PC-3 (cell line): ENCODE measurements around the gene DIP2C.
"Not testable (repeated sequence)": the region's sequence is repeated elsewhere in the genome, so short reads cannot be mapped to it uniquely, and the experiment has no call there.

Experiments
- CTCF ChIP-seq: fragments of 300-600 bp; sonication (generic); conservative IDR thresholded peaks from 2 replicates; pipeline ENCODE4 v1.5.1; 2017; ENCODE audit warnings: antibody characterized with exemption, low read depth, mild to moderate bottlenecking, low read length
- EZH2 ChIP-seq: fragments of 300-600 bp; sonication (generic); IDR thresholded peaks from one replicate; pipeline ENCODE4 v1.6.1; 2017; ENCODE audit warnings: antibody characterized with exemption, mild to moderate bottlenecking, low read length; ENCODE audit not compliant: unreplicated experiment
- EZH2phosphoT487 ChIP-seq: fragments of 300-600 bp; sonication (generic); IDR thresholded peaks from 2 replicates; pipeline ENCODE4 v1.6.1; 2018; ENCODE audit warnings: mild to moderate bottlenecking, antibody characterized with exemption, low read length, borderline replicate concordance

GRCh38 chr10:425365-425764 lies 264.1 kb downstream of the DIP2C start:
- TF ChIP-seq EZH2, CTCF, EZH2phosphoT487: not testable (repeated sequence)
